GM12873 (cell line): ENCODE results near the gene PLPP4.

Experiments
- CTCF ChIP-seq: IDR thresholded peaks from 2 replicates; pipeline ENCODE4 v1.5.1; 2012; ENCODE audit warnings: low read depth, mild to moderate bottlenecking, moderate library complexity, low read length, control low read depth; ENCODE audit not compliant: insufficient read depth; ENCODE audit errors: missing control alignments

PLPP4 gene

GRCh38 chr10:120466006-120466405, 9.0 kb downstream of the PLPP4 start:
- TF ChIP-seq CTCF: no peak

DNA sequence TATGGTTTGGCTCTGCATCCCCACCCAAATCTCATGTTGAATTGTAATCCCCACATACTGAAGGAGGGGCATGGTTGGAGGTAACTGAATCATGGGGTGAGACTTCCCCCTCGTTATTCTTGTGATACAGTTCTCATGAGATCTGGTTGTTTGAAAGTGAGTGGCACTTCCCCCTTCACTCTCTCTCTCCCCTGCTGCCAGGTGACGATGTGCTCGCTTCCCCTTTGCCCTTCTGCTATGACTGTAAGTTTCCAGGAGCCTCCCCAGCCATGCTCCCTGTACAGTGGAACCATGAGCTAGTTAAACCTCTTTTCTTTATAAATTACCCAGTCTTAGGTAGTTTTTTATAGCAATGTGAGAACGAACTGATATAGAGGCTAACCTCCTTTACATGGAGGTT, 16.6 kb downstream of the PLPP4 start:
- TF ChIP-seq CTCF: no peak

DNA sequence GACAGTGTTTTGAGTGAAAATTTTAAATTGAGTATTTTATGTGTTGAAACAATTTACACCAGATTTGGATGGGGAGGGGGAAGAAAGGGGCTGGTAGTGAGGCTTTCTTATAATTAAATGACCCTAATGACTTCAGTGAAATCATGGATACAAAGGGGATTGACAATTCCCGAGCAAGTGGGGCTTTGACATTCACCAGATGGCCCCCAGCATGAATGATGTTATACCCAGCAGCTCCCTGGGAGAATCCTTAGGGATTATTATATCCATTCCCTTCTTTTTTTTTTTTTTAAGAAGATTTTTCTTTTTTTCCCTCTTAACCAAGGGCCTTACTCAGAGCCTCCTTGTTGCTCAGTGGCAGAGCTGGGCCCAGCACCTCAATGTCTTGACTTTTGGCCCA, 17.9 kb downstream of the PLPP4 start:
- no peak for TF ChIP-seq CTCF

DNA sequence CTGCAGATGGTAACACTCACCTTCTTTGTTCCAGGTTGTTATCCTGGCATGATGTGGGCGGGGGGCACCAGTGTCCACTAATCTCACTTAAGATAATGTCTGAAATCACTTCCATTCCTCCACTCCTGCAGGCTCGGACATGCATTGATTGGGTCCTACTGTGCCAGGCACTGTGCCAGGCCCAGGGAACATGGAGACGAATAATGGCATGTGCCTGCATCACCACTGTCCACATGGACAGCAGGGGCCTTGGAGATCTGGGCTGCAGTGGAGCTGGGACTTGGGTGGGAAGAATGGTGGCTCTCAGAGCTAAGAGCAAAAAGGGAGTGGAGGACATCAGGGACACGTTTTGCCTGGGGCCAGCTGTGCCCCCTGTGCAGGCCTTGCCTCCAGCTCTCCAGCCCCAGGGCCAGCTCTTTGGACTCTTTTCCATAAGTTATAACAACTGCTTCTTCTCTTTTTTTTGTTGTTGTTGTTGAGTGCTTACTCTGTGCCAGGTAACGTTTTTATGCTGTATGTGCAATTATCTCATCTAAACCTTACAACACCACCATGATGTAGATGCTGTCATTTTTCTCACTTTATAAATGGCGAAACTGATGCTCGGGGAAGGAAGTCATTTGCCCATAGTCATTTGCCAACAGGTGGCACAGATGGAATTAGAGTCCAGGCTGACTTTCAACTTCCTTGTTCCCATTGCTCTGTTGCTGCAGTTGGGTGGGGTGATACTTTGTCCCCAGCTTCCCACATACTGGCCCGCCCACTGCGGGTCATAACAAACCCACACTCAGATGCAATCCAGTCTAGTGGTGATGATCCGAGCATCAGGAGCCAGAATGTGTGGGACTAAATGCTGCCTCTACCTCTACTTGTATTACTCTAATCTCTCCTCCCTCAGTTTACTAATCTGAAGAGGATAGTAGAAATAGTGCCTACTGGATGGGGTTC, 19.1 kb downstream of the PLPP4 start:
- TF ChIP-seq CTCF: no peak

- TF ChIP-seq CTCF: no peak
Measured at GRCh38 chr10:120477021-120477742, 20.2 kb downstream of the PLPP4 start.

DNA sequence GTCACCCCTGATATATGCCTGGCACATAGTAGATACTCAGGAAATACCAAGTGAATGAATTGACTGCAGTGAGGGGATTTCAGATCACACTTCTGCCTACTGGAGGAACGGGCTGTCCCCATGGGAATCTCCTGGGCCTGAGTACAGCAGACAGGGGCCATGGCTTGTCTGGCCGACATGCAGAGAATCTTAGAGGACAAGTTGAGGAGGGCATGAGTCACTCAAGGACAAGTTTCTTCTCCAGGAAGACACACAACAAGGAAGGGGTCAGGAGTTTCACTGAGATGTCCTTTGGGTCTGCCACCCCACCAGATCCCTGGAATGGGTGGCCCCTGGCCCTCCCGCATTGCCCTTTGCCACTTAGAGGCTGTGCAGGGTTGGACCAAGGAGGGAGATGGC, 20.7 kb downstream of the PLPP4 start:
- no peak for TF ChIP-seq CTCF

DNA sequence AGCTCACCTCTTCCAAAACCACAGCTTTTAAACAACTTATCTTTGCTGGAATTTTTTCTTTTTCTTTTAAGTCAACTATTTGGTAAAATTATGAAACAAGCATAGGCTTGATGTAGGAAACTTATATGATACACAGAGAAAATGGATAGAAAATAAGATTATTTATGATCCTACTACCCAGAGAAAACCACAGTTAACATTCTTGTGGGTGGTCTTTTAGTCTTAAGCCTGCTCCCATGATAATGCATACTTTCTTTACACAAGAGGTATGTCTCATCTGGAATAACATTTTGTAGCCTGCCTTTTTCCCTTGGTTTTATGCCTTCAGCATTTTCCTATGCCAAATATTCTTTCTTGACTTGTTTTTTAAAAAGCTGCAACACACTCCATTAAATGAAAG, 21.4 kb downstream of the PLPP4 start:
- no peak for TF ChIP-seq CTCF
